Measurements from ENCODE around the gene CELSR2.
A peak's percentile ranks its signal among the peaks of the same experiment; 100 is the strongest.

Gene CELSR2

GRCh38 chr1:109253803-109254620 is 4.7 kb downstream of the CELSR2 start:
- no peak for TF ChIP-seq POLR2A (IDR thresholded peaks at IDR 0.05; ENCODE audit: low read depth, low read length)
- DNase-seq (ENCODE audit: insufficient read length): no peak
- no peak for FAIRE-seq

DNA sequence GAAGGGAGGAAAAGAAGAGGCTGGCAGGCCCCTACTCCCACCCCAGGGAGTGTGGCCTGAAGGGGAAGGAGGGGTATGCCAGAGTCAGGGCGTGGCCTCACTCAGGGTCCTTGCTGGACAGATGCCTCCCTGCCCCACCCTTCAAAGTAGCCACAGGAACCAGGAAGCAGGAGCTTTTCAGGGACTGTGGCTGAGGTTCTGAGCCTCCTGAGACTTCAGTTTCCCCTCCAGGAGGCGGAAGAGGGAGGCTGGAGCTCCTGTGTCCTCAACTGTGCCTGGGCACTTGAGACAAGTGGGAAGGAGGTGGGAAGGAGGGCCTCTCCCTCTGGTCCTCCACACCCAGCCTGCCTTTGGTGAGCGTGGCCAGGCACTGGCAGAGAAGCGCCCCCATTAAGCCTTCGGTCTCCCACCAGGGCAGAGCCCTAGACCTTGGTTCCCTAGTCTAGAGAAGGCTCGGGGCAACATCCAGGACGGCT is 5.3 kb downstream of the CELSR2 start:
- TF ChIP-seq TAF1 (IDR thresholded peaks at IDR 0.05; ENCODE audit: borderline replicate concordance, low read depth, low read length) (no peak), POLR2A (IDR thresholded peaks at IDR 0.05; ENCODE audit: low read depth, low read length) (no peak), POLR2AphosphoS5 (IDR thresholded peaks at IDR 0.05; ENCODE audit: low read depth, low read length) (no peak)
- DNase-seq (ENCODE audit: insufficient read length) (peak; percentile 14), FAIRE-seq (no peak)

DNA sequence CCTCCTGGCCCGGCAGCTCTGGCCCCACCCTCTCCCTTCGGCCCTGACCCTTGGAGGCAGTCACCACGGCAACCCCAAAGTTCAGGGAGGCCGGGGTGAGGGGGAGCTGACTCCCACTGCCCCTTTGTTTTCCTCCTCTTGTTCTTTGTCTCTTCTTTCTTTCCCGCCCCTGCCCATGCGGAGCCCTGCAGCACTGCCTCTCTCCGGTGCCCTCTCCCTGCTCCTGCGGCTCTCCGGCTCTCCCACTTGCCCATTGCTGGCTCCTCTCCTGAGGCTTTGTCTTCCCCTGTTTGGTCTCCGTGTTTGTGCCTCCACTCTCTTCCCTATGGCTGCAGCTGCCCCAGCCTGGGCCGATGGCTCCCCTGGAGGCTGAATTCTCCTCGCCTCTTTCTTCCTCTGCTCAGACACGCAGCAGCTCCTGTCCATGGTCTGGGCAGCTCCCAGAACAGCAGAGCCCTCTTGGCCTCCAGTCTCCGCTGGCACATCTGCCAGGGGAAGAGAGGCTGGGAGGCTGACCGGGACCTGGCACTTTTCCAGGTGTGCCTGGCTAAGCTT is 5.8 kb downstream of the CELSR2 start:
- no peak for FAIRE-seq
- peak; percentile 15 for DNase-seq (ENCODE audit: insufficient read length)
- TF ChIP-seq POLR2A (IDR thresholded peaks at IDR 0.05; ENCODE audit: low read depth, low read length) (no peak), POLR2AphosphoS5 (IDR thresholded peaks at IDR 0.05; ENCODE audit: low read depth, low read length) (no peak), TAF1 (IDR thresholded peaks at IDR 0.05; ENCODE audit: borderline replicate concordance, low read depth, low read length) (no peak)

DNA sequence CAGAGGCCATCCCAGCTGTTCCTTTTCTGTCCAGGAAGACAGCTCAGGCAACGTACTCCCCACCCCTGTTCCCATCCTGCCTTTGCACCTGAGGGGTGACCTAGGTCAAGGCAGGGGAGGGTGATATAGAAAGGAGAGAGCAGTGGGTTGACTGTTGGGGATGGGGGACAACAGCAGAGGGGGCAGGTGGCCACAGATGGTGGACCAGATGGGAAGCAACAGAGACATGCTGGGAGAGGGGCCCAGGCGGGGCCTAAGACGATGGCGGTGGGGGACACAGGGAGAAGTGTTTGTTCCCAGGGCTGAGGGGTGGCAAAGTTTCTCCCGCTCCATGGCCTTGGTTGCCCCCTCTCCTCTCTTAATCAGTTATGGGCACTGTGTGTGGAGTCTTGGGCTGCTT is 6.3 kb downstream of the CELSR2 start:
- DNase-seq (ENCODE audit: insufficient read length) (no peak), FAIRE-seq (no peak)

GRCh38 chr1:109256085-109256484 is 6.7 kb downstream of the CELSR2 start:
- FAIRE-seq: no peak
- TF ChIP-seq POLR2AphosphoS5 (IDR thresholded peaks at IDR 0.05; ENCODE audit: low read depth, low read length): no peak
- no peak for TF ChIP-seq POLR2A (IDR thresholded peaks at IDR 0.05; ENCODE audit: low read depth, low read length)
- TF ChIP-seq TAF1 (IDR thresholded peaks at IDR 0.05; ENCODE audit: borderline replicate concordance, low read depth, low read length): no peak

More for the DNA sequence above, 6.3 kb downstream of the CELSR2 start:
- TF ChIP-seq POLR2A (IDR thresholded peaks at IDR 0.05; ENCODE audit: low read depth, low read length): no peak
- no peak for TF ChIP-seq POLR2AphosphoS5 (IDR thresholded peaks at IDR 0.05; ENCODE audit: low read depth, low read length)
- TF ChIP-seq TAF1 (IDR thresholded peaks at IDR 0.05; ENCODE audit: borderline replicate concordance, low read depth, low read length): no peak

GRCh38 chr1:109256971-109257681 is 7.8 kb downstream of the CELSR2 start:
- no peak for TF ChIP-seq POLR2AphosphoS5 (IDR thresholded peaks at IDR 0.05; ENCODE audit: low read depth, low read length)
- TF ChIP-seq TAF1 (IDR thresholded peaks at IDR 0.05; ENCODE audit: borderline replicate concordance, low read depth, low read length): no peak
- no peak for TF ChIP-seq POLR2A (IDR thresholded peaks at IDR 0.05; ENCODE audit: low read depth, low read length)
- FAIRE-seq: no peak
- no peak for DNase-seq (ENCODE audit: insufficient read length)

More at GRCh38 chr1:109256085-109256484, 6.7 kb downstream of the CELSR2 start:
- DNase-seq (ENCODE audit: insufficient read length): no peak

- FAIRE-seq (no peak), DNase-seq (ENCODE audit: insufficient read length) (no peak)
- no peak for TF ChIP-seq POLR2AphosphoS5 (IDR thresholded peaks at IDR 0.05; ENCODE audit: low read depth, low read length)
- no peak for TF ChIP-seq POLR2A (IDR thresholded peaks at IDR 0.05; ENCODE audit: low read depth, low read length)
- TF ChIP-seq TAF1 (IDR thresholded peaks at IDR 0.05; ENCODE audit: borderline replicate concordance, low read depth, low read length): no peak
Measured at GRCh38 chr1:109257682-109258421, 8.5 kb downstream of the CELSR2 start.

GRCh38 chr1:109258481-109259466 is 9.4 kb downstream of the CELSR2 start:
- TF ChIP-seq POLR2A (IDR thresholded peaks at IDR 0.05; ENCODE audit: low read depth, low read length): no peak
- no peak for TF ChIP-seq POLR2AphosphoS5 (IDR thresholded peaks at IDR 0.05; ENCODE audit: low read depth, low read length)
- TF ChIP-seq TAF1 (IDR thresholded peaks at IDR 0.05; ENCODE audit: borderline replicate concordance, low read depth, low read length): no peak

GRCh38 chr1:109259674-109260557 is 10.6 kb downstream of the CELSR2 start:
- FAIRE-seq: no peak
- TF ChIP-seq POLR2AphosphoS5 (IDR thresholded peaks at IDR 0.05; ENCODE audit: low read depth, low read length) (no peak), POLR2A (IDR thresholded peaks at IDR 0.05; ENCODE audit: low read depth, low read length) (no peak), TAF1 (IDR thresholded peaks at IDR 0.05; ENCODE audit: borderline replicate concordance, low read depth, low read length) (no peak)
- DNase-seq (ENCODE audit: insufficient read length): no peak

More at GRCh38 chr1:109258481-109259466, 9.4 kb downstream of the CELSR2 start:
- no peak for DNase-seq (ENCODE audit: insufficient read length)
- no peak for FAIRE-seq
